ENCODE measurements around the gene RIC3.

DNA sequence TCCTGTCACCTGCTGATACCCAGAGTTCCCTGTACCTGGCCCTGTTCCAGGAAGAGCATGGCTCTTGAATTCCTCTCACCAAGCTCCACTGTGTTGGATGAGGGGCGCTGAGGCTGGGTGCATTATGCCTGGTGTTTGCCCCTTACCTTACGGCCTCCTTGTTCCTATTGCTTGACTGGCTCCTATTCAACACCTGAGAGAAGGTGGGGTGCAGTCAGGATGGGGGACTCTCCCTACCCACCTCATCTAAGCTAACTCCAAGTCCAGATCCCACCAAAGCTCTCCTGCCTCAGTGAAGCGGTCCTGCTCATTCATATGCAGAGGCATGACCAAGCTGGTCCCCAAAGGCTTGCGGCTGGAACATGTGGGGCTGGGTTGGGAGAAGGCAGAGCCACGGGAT is 35.8 kb upstream of the RIC3 start:
- TF ChIP-seq, protein P1, sequence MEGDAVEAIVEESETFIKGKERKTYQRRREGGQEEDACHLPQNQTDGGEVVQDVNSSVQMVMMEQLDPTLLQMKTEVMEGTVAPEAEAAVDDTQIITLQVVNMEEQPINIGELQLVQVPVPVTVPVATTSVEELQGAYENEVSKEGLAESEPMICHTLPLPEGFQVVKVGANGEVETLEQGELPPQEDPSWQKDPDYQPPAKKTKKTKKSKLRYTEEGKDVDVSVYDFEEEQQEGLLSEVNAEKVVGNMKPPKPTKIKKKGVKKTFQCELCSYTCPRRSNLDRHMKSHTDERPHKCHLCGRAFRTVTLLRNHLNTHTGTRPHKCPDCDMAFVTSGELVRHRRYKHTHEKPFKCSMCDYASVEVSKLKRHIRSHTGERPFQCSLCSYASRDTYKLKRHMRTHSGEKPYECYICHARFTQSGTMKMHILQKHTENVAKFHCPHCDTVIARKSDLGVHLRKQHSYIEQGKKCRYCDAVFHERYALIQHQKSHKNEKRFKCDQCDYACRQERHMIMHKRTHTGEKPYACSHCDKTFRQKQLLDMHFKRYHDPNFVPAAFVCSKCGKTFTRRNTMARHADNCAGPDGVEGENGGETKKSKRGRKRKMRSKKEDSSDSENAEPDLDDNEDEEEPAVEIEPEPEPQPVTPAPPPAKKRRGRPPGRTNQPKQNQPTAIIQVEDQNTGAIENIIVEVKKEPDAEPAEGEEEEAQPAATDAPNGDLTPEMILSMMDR (conservative IDR thresholded peaks at IDR 0.05 in 1 of 2, IDR thresholded peaks at IDR 0.05 in 1 of 2; ENCODE audit: extremely low read depth in 1 of 2, insufficient read depth in 1 of 2, low read depth in 1 of 2, low read length in 2 of 2), result no peak
- TF ChIP-seq EZH2 (IDR thresholded peaks at IDR 0.05; ENCODE audit: borderline replicate concordance, low read length), result no peak

Data from mammary epithelial cell (primary cell).